Measurements from ENCODE around the gene ZFP62.

ZFP62 gene

DNA sequence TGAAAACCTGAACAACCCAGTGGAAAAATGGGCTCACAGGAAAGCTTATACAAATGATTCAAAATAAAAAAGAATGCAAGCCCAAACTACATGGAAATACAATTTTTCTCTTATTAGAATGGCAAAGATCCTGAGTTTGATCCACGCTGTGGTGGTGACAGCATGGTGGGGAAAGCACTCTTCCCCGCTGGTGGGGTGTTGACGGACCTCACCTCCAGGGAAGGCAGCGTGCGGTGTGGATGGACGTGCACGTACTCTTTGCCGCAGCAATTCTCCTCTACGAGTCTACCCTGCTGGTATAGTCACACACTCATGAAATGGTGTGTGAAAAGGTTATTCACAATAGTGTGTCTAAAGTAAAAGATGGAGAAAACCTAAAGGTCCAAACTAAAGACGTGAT lies 5.9 kb upstream of the ZFP62 start:
- no peak for DNase-seq

DNA sequence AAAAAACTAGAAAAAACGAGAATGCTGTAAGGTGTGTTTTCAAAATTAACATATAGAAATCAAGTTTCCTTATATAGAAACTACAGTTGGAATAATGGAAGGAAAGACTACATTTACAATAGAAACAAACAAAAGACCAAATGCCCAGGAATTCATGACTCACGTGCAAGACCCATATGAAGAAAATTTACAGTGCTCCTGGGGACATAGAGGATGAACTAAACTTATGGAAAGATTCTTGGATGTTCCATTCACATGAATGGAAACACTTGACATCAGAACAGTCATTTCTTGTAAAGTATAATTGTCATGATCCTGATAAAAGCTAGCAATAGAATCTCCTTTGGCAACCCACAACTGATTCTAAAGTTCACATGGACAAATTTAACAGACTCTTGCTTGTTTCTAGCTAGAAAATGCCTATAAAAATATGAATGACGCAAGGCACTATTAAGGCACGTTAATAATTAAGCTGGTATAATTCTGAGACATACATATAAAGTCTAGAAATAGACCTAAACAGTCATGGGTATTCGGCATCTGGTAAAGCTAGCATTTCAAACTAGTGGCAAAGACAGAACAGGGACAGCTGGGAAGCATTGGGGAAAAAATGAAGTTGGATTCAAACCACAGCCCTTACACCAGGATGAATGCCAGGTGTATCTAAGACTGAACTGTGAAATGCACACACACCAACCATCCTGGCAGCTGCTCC lies 5.1 kb upstream of the ZFP62 start:
- DNase-seq: no peak

DNA sequence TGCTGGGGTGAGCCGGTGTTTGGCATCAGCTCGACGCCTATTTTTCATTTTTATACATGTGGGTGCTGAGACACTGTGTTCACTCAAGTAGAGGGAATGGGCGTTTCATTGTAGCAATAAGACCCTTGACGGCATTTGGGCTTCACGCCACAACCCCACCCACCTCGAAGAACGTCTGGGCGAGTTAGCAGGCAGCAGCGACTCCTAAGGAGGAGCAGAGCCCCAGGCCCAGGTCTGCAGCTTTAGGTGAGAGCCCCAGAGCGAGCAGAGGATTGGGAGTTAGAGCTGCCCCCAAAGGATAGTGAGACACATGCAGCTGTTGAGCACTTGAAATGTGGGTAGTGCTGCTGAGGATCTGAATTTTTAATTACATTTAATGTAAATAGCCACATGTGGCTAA lies 1.6 kb upstream of the ZFP62 start:
- no peak for DNase-seq

DNA sequence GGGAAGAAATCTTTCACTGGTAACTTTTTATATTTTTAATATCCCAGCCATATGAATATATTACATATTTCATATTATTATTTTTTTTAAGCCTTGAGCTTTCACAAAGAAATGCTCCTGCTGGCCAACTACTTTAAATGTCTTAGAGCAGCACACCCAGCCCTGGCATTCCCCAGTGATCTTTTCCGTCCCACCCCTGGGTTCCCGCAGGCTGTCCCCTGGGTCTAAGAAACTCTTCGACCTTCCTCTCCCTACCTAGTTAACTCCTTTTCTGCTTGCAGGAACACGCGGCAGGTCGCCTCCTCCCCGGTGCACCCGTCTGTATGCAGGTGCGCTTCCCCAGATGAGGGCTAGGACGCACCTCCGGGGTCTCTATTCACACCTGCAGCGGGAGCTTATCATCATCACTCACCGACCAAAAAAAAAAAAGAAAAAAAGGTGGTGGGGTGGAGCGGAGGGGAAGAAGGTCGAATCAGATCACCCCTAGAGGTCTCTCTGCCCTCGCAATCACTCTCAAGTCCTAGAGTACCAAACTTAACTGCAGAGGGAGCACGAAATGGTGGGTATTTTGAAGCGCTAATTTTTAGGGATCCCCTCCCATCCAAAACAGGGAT lies 696 bp downstream of the ZFP62 start:
- peak; percentile 35 for DNase-seq

DNA sequence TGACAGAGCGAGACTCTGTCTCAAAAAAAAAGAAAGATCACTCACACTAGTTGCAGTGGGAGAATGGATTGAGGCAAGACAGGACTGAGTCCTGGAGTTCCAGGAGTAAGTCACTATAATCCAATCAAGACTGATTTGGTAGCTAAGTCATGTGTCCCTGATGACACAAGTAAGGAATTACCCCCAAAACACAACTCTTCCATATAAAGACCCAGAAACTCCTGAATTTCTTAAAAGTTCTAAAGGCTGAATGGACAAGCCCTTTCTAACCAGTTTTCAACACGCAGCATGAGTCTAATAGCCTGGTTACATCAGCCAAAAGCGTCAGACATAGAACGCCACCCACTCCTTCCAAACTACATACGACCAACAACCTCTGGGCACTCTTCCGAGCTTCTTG lies 2.5 kb downstream of the ZFP62 start:
- DNase-seq: no peak

DNA sequence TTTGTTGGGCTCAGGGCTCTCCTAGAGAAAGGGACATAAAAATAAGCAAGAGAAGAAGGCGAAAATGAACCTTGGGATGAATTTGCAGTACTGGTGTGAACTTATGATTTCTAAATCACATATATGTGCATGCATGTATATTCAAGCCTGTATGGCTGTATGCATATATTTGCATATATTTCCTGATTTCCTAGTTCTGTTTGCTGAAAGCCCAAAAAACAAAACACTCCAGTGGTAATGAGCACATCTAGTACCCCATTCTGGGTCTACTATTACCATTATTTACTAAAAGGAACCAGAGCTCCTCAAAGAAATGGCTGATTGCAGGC lies 7.3 kb downstream of the ZFP62 start:
- DNase-seq: no peak

DNA sequence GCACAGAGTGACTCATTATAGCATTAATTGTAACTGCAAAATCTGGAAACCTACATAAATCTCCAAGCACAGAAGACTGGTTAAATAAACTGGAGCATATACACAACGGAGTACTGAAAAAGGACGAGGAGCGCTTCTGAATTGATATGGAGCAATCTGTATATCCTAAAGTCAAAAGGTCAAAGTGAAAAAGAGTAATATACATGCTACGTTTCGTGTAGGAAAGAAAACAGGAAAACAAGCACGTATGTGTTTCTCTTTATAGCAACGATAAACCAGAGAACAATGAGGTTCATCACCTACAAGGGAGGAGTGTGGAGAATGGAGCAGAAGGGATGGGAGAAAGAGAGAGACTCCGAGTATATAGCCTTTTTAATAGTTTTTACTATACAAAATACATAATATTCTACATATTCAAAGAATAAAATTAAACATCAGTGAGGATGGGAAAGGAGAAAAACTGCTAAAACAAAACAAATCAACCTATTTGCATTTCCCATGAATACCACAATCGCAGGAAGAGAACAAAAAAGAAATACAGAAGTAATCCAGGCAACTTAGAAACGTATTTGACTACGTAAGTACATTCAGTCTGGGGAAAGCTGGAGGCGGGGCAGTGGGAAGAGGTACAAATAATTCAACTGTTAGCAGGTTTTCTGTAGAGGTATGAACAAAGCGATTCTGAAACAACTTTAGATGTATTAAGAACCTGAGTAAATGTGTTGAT lies 7.8 kb downstream of the ZFP62 start:
- DNase-seq: no peak

DNA sequence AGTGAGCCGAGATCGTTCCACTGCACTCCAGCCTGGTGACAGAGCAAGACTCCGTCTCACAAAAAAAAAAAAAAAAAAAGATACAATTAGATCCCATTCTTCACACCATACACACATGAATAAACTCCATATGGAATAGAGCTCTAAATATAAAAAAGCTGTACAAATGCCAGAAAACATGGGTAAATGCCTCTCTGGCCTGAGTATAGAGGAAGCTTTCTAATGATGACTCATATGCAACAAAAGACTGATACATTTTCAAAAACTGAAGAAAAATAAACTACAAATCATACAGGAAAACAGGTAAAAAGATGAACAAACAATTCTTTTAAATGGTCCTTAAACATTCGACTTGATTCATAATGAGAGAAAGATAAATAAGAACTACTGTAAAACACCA lies 8.6 kb downstream of the ZFP62 start:
- no peak for DNase-seq

DNA sequence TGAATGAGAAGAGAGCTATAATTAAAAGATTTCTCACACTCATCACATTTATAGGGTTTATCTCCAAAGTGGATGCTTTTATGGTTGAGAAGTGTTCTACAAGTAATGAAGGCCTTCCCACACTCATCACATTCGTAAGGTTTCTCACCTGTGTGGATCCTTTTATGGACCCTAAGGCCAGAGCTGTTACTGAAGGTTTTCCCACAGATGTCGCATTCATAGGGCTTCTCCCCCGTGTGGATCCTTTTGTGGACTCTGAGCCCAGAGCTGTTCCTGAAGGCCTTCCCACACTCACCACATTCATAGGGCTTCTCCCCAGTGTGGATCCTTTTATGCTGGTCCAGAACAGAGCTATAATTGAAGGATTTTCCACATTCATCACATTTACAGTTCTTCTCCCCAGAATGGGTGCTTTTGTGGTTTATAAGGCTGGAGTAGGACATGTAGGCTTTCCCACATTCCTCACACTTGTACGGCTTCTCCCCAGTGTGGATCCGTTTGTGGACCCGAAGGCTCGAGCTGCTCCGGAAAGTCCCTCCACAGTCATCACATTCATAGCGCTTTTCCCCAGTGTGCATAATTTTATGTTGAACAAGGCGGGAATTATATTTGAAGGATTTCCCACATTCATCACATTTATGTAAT lies 10.5 kb downstream of the ZFP62 start:
- DNase-seq: no peak

DNA sequence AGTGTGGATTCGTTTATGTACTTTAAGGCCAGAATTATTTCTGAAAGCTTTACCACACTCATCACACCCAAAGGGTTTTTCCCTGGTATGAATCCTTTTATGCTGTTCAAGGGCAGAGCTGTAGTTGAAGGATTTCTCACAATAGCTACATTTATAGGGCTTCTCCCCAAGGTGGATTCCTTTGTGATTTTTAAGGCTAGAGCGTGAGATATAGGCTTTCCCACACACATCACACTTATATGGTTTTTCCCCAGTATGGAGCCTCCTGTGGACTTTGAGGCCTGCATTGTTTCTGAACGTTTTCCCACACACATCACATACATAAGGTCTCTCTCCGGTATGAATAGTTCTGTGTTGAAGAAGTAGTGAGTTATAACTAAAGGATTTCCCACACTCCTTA lies 11.2 kb downstream of the ZFP62 start:
- no peak for DNase-seq

DNA sequence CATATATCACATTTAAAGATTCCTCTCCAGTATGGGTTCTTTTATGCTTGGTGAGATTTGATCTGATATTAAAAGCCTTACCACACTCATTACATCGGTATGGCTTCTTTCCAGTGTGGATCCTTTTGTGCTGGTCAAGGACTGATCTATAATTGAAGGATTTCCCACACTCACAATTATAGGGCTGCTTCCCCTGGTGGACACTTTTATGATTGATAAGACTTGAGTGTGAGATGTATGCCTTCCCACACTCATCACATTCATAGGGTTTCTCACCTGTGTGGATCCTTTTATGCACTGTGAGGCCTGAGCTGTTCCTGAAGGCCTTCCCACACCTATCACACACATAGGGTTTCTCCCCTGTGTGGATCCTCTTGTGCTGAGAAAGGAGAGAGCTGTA lies 12.2 kb downstream of the ZFP62 start:
- no peak for DNase-seq

DNA sequence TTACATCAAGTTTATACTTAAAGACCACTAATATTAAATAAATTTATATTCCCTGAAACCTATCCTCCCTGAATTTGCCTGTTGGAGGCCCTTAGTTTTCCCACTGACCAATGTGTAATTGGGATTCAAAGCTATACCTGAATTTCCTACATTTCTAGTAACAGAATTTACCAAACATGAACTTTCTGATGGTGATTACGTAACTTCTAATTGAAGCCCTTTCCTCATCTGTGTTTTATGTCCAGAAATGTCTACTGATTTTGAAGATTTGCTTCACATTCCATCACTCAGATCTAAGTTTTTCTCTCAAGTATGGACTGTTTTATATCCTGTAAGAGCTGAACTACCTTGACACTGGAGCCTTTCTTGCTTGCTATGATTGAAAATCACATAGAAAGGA lies 12.8 kb downstream of the ZFP62 start:
- no peak for DNase-seq

DNA sequence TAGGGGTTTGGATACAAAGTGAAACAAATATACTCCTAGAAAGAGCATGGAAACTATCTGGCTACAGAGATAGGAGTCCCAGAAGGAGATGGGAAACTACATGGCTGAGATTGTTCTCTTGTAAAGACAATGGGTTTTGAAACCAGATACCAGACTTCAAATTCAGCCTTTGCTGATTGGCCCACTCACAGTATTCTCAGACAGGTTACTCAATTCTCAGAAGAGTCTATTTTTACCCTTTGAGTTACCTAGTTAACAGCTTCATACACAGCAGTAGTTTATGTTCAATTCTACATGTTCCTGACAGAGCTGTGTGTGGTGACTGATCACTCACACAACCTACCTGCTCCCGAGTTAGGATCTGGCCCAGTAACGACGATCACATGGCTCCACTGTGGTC lies 14.1 kb downstream of the ZFP62 start:
- no peak for DNase-seq

DNA sequence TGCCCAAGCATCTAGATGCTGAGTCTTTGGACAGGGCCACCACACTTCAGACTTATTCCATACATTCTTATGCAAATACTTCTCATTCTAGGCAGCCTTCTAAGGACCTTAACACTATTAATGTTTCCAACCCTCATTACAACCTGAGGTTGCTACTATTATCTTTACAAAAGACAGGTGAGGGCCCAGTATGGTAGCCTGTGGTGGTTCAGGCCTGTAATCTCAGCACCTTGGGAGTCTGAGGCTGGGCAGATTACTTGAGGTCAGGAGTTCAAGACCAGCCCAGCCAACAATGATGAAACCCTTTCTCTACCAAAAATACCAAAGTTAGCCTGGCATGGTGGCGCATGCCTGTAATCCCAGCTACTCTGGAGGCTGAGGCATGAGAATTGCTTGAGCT lies 16.2 kb downstream of the ZFP62 start:
- DNase-seq: no peak

DNA sequence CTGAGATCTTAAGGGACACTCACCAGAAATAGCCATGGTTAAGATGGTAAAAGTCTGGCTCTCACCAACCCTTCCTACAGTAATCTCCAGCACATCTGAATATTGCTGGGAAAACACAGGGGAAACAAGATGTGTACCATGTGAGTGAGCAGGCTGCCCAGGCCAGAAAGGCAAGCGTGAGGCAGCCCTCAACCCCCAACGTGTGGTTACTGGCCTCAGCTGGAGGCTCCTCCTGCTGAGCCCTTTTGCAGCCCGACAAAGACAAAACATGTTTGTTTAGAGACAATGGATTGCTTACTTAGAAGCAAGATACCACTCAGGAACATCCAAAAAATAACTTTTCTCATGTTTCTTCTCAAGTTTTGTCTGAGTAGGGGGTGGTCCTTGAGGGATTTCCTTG lies 16.6 kb downstream of the ZFP62 start:
- no peak for DNase-seq

DNA sequence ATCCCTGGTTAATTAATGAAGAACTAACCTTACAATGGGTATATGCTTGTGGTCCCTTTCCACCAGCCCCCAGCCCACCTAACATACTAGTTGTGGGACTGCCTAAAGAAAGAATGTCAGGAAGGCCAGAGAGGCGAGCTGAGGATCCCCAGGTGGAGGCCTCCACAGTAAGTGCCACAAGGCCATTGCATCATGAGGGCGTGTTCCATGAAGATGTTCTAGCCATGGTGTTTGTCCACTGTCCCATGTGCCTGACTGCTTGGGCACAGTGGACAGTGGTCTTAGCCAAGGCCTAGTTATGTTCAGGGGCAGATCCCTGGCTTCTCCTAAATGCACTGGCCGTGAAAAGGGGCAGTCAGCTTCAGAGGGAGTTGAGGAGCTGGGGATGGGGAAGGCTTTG lies 21.1 kb downstream of the ZFP62 start:
- no peak for DNase-seq

DNA sequence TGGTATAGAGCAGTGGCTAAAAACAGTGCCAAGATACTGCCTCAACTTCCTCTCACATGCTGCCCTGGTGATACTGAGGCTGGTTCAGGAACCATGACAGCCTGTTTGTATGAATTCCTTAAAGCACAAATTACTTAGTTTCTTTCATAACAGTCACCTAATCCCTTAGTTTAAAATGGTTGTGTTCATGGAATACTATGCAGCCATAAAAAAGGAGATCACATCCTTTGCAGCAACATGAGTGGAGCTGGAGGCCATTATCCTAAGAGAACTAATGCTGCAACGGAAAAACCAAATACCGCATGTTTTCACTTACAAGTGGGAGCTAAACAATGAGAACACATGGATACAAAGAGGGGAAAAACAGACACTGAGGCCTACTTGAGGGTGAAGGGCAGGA lies 21.8 kb downstream of the ZFP62 start:
- DNase-seq: no peak

DNA sequence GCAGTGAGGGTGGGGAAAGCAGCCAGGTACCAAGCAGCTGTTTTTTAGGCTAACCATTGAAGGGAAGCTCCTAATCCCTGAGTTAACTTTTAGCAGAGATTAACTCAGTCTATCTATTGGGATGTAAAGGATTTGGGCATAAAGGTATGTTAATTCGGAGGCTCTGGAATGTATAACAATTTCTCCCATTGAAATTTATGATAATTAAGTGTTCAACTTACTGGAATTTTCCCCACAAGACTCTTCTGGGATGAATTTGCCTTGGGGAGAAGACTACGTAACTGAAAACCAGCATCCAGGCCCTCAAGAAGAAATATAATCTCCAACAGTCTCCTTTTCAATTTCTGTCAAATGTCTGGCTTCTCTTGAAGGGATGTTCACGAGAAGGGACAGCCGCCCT lies 23.6 kb downstream of the ZFP62 start:
- no peak for DNase-seq

DNA sequence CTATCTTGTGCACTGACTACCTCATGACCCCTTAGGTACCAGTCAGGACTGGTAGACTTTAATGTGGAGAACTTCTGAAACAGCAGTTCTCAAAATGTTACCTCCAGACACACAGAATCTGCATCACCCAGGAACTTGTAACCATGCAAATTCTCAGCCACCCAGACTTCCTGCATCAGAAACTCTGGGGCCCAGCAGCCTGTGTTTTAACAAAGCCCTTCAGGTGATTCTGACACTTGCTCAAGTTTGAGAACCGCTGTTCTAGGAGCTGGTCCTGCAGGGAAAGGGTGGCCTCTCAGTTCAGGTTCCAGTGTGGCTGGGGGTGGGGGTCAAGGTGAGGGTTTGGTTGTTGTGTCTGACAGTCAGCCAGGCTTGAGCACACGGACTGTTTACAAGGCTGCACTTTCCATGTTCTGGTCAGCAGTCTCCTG lies 28.4 kb downstream of the ZFP62 start:
- no peak for DNase-seq

DNA sequence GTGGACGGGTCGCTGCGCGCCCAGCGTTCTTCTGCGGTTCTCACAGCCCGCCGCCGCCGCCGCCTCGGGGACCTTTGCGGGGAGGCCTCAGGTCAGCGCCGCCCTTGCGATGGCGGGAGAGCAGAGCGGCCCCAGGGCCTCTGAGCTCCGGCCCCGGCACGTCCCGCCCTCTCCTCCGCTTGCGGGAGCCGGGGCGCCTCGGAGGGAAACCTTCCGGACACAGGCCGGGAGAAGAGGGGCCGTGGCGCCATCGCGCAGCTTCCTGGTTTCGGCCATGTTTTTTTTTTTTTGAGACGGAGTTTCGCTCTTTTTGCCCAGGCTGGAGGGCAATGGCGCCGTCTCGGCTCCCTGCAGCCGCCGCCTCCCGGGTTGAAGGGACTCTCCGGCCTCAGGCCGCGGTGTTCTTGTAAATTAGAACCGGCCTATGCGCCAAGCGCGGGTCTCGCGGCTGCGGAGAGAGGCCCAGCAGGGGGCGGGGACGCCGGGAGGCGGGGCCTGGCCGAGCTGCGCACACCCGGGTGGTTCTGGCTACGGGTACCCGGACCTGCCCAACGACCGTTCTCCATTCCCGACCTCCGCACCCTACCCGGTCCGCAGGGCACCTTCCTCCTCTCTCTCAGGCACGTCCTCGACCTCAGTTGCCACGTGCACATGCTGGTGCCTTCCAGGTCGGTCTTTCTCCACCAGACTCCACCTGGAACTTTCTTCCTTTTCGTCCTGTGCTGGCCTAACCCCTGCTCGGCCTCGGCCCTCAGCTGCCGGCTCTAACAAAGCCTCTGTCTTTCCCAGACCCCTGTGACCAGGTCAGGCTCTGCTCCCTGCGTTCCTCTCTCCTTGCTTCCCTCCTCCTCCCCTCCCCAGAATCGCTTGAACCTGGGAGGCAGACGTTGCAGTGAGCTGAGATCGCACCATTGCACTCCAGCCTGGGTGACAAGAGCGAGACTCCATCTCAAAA lies 29.7 kb downstream of the ZFP62 start:
- peak; percentile 34 for DNase-seq

DNA sequence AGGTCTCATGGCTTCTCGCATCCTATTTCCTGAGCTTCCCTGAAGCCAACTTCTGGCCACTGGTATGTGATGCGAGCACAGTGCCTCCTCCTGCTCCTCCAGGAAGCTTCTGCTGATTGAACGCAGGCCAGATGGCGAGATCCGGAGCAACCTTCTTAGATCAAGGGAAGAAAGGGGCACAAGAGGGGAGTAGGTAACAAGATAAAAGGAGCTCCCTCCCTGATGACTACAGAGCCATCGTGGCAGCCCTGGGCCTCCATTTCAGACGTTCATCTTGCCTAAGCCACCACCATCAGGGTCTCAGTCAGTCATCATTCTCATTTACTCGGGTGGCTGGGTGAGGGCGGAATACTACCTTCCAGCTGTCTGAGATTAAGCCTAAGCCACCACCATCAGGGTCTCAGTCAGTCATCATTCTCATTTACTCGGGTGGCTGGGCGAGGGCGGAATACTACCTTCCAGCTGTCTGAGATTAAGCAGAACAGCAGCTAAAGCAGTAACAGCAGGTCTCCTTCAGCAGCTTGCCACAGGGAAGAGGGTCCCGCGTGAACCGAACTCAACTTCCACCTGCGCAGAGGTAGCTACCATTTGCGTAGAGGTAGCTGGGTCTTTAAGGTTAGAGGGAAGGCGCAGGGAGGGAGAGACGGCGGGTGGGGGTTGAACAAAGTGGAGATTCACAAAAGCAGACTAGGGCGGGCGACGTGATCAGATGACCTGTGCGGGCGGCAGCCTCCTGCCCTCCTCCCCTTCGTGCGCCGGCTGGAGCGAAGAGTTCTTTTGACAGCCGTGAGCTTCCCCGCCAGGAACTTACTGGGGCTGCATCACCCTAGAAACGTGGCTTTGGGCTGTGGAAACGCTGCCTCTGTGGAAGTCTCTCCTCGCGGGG lies 30.6 kb downstream of the ZFP62 start:
- DNase-seq: peak; percentile 46

DNA sequence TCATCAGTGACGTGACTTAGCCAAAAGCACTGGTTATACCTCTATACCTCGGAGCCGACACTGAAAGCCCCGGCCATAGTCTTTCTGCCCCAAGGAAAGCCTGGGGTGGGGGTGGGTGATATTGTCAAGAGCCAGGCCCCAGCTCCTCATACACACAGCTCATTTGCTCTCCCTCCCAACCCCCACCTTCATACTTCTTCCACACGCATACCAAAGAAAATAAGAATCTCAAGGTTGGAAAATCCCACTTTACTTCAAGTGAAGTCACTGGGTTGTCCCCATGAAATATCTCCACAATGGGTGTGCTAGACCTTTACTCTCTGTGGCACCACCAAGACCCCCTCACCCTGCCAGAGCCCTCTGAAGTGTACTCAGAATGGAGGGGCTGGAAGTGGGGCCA lies 31.4 kb downstream of the ZFP62 start:
- DNase-seq: no peak

All from NCI-H748 treated with DMSO at 0.1 percent for 48 hours (cell line).